Pancreas (tissue), 10 donors: ENCODE results near the gene FAM229B. TPM values are rescaled to one million over a fixed set of nuclear protein-coding genes. Genes with fewer than 3 reads are reported as not detected.

Experiments
- ATAC-seq, 4 donors: fragments of 200-7000 bp; cut with Tn5 transposase; one replicate each; pipeline versions ENCODE4 v1.8.0 to v1.9.1; 2020; ENCODE audit warnings: mild to moderate bottlenecking in 4 of 4, moderate library complexity in 4 of 4
- DNase-seq, 6 donors: peaks; one replicate each; pipeline ENCODE4 v3.0.0-alpha.2; 2020
- FAIRE-seq: peaks from 2 replicates; lab custom pipeline; 2012; peaks lifted over from hg19 to GRCh38; lab: Jason Lieb, UNC
- H3K27ac ChIP-seq, 4 donors: fragments of 200-600 bp; sonication (generic); 1 replicate in 3 of 4; 2 replicates in 1 of 4; pipeline versions ENCODE4 v1.5.0 to v1.8.0; 2020
- H3K27me3 ChIP-seq, 4 donors: fragments of 200-600 bp; one replicate each; pipeline ENCODE4 v1.8.0; 2021
- H3K36me3 ChIP-seq, 3 donors: fragments of 200-600 bp; sonication (generic) in 1 of 3; one replicate each; pipeline versions ENCODE4 v1.5.0 to v1.8.0; 2020 to 2021
- H3K4me1 ChIP-seq, 3 donors: fragments of 200-600 bp; one replicate each; pipeline ENCODE4 v1.8.0; 2021
- H3K4me3 ChIP-seq, 4 donors: fragments of 200-600 bp; sonication (generic) in 2 of 4; one replicate each; pipeline versions ENCODE4 v1.5.0 to v1.8.0; 2020 to 2021
- H3K9me3 ChIP-seq, 4 donors: fragments of 200-600 bp; one replicate each; pipeline ENCODE4 v1.8.0; 2021
- WGBS, 2 donors: extraction: QIAGEN DNeasy Blood & Tissue Kit; methylation state at CpG; one replicate each; pipeline ENCODE4 v1.1.7; 2013; 5-methylcytosine and 5-hydroxymethylcytosine counted together
- intact Hi-C, 3 donors: fragments of 100-400 bp; cut with DNase I; formaldehyde crosslinking; loops; one replicate each; pipeline versions ENCODE4 v1.11.1 to v1.14.2; 2022
- polyA plus RNA-seq, 2 donors: library from polyadenylated mRNA; stranded (reverse); fragments of 200-250 nt; gene quantifications; one replicate each; pipeline ENCODE4 v1.2.3, GENCODE V29; 2013
- total RNA-seq, 6 donors: library from RNA; stranded (reverse); fragmentation: NEBNext Ultra II Directional in 4 of 6; extraction: Animal tissue kit (Norgen Biotek cat#: 25700) in 4 of 6; gene quantifications; one replicate each; pipeline versions ENCODE4 v1.2.1 to v1.2.4, GENCODE V29; 2021 to 2023
- TF ChIP-seq, protein P1 (sequence below), 4 donors: fragments of 200-600 bp; sonication (generic) in 3 of 4; IDR thresholded peaks; one replicate each; pipeline versions ENCODE4 v1.5.0 to v1.8.0; 2021; ENCODE audit warnings: antibody characterized with exemption in 4 of 4
- donor health status: healthy with polysubstance abuse.
- donor health status: DM: no; HTN: no; CAD: no; lungs with moderate emphysema.
- donor health status: DM: no; HTN: no; CAD: no.
- donor health status: control.
- donor health status: control.
- donor health status: Bipolar disorder and iron deficiency.
- donor health status: DM: yes; HTN: yes; CAD: no.
- donor health status: DM: no; HTN: no; CAD: no.
- donor health status: DM: no; HTN: no; CAD: no.
- donor health status: DM: yes; HTN: yes; CAD: no.

The FAM229B gene
- total and polyA plus RNA-seq, 8 donors = 3.7 to 21.8 (median 5.6) TPM

DNA sequence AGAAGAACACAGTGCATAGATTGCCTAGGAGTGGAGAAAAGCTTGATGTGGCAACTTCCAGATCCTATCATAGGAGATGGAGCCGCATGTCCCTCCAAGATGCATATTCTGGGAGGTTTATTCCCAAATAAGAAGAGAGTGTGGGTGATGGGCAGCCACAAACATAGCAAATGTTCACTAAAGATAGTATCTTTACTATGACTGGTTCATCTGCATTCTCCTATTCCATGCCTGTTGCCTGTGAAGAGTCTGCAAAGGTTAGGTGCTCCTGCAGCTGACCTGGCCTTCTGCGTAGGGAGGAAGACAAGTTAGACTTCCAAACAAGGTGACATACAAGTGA is 48.0 kb upstream of the FAM229B start:
- 61 to 72% methylated on average over 2 of the region's 2 CpGs for WGBS, 2 donors

DNA sequence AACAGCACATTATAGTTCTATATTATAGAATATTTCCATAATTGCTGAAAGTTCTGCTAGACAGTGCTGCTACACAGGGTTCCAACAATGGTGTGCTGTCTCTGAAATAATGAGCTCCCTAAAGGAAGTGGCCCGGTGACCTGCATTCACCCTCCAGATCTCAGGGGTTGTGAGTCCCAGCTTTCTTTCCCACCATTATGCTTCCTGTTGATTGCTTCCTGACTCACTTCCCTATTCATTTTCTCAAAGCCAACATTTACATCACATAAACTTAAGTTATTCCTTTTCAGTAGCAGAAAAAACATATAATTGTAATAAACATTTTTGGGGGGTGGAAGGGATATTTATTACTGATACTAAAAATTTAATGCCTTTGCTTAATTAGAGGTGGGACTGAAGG is 46.4 kb upstream of the FAM229B start:
- 67 to 71% methylated on average over 1 of the region's 1 CpG for WGBS, 2 donors
- Histone ChIP-seq H3K27me3 (no peaks in the 10 kb centered on the region), H3K36me3 (no peaks in the 10 kb centered on the region), H3K4me3 (no peak overlapping the region), H3K9me3 (no peaks in the 10 kb centered on the region), H3K27ac (no peak overlapping the region), H3K4me1 (peaks cover 0 to 6% (median 4%) of the 10 kb centered on the region in 3 donors)
- DNase-seq (no peak), FAIRE-seq (no peak), ATAC-seq (no peak)
- TF ChIP-seq, protein P1, sequence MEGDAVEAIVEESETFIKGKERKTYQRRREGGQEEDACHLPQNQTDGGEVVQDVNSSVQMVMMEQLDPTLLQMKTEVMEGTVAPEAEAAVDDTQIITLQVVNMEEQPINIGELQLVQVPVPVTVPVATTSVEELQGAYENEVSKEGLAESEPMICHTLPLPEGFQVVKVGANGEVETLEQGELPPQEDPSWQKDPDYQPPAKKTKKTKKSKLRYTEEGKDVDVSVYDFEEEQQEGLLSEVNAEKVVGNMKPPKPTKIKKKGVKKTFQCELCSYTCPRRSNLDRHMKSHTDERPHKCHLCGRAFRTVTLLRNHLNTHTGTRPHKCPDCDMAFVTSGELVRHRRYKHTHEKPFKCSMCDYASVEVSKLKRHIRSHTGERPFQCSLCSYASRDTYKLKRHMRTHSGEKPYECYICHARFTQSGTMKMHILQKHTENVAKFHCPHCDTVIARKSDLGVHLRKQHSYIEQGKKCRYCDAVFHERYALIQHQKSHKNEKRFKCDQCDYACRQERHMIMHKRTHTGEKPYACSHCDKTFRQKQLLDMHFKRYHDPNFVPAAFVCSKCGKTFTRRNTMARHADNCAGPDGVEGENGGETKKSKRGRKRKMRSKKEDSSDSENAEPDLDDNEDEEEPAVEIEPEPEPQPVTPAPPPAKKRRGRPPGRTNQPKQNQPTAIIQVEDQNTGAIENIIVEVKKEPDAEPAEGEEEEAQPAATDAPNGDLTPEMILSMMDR (IDR thresholded peaks at IDR 0.05) = no peak
- intact Hi-C loops = no loop called here

More for the DNA sequence above, 48.0 kb upstream of the FAM229B start:
- FAIRE-seq (no peak), ATAC-seq (no peak), DNase-seq (no peak)
- Histone ChIP-seq H3K36me3 (no peaks in the 10 kb centered on the region), H3K27ac (no peak overlapping the region), H3K4me3 (no peak overlapping the region), H3K9me3 (no peaks in the 10 kb centered on the region), H3K27me3 (no peaks in the 10 kb centered on the region), H3K4me1 (peaks cover 0 to 6% (median 0%) of the 10 kb centered on the region in 3 donors)
- TF ChIP-seq, protein P1 (IDR thresholded peaks at IDR 0.05) = no peak
- intact Hi-C loops = loop anchor here in 1 of 3 donors (10.0 kb wide), 1 partner anchor 325 kb away; no protein-coding TSS in a partner anchor

DNA sequence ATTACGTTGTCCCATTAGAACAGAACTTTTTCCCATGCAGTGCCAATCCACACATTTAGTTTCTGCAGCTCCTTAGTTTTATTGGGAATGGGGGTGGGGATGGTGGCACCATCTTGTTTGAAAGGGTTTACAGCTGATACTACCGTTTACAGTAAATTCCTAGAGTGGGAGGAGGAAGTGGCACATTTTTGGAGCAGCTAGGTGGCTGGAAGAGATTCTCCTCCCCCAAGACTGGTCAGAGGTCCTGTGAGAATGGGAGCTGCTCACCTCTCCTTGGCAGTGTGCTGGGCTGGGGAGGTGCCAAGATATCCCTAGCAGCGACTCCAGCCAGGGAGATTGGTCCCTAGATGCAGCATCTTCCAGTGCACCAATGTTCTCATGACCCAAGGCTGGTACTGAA is 45.9 kb upstream of the FAM229B start:
- H3K4me3 ChIP-seq = no peak overlapping the region
- no peak for DNase-seq
- no peaks in the 10 kb centered on the region for H3K27me3 ChIP-seq
- FAIRE-seq = no peak
- H3K4me1 ChIP-seq = peaks cover 0 to 6% (median 4%) of the 10 kb centered on the region in 3 donors
- H3K27ac ChIP-seq = no peak overlapping the region
- WGBS, 2 donors = 48 to 60% methylated on average over 3 of the region's 3 CpGs
- H3K9me3 ChIP-seq = no peaks in the 10 kb centered on the region
- ATAC-seq = no peak
- H3K36me3 ChIP-seq = no peaks in the 10 kb centered on the region
- intact Hi-C loops = no loop called here
- TF ChIP-seq, protein P1 (IDR thresholded peaks at IDR 0.05) = no peak

DNA sequence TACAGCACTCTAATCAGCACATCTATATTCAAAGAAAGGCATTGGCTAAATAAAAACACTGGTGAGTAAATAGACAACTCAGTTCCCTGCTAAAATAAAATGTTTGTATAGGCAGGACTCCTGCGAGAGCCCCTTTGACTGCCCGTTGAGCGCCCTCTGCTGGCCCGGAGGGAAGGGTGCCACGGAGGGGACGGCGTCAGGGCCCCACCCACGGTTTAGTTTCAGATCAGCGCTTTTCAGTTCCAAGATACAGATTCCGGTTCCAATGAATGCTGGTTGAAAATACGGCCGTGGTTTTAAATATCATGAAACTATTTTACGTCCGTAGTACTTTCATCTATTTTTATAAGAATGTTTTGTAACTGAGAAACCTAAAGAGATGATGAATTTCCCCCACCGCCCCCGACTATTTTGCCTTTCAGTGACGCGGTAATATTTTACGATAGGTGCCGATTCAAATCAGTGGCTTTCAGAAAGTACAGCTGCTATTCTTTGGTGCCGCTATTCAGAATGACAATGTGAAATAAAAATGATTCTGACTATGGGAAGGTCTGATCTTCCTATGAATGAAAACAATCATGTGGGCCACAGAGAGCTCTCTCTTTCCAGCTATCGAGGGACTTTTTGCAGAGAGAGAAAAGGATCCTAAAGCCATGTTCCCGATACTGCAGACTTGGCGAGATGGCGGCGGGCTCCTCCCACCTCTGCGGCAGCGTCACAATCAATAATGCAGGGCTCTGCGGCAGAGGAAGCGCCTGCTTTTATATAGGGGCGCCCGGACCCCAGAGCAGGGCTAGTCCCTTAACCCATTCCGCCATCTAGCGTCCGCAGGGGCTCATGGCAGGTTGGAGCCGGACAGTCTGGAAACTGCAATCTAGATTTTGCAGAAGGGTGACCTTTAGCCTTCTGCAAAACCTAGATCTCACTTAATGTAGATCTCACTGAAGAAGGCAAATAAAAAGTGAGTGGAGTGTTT is 44.1 kb upstream of the FAM229B start:
- H3K4me3 ChIP-seq = peak overlapping the region; percentile 36 to 61 (median 48)
- no peaks in the 10 kb centered on the region for H3K9me3 ChIP-seq
- ATAC-seq (peak; percentile 96 to 98 (median 97)), FAIRE-seq (peak; percentile 57), DNase-seq (peak; percentile 70 to 93 (median 82))
- H3K4me1 ChIP-seq = peaks cover 0 to 6% (median 4%) of the 10 kb centered on the region in 3 donors
- TF ChIP-seq, protein P1 (IDR thresholded peaks at IDR 0.05) = peak; percentile 84 to 91 (median 90)
- H3K36me3 ChIP-seq = no peaks in the 10 kb centered on the region
- WGBS, 2 donors = 0 to 1% methylated on average over 36 of the region's 36 CpGs
- H3K27me3 ChIP-seq = no peaks in the 10 kb centered on the region
- H3K27ac ChIP-seq = peak overlapping the region in 3 of 4 donors; percentile 25 to 79 (median 77)
- intact Hi-C loops = no loop called here
